DOHH2 (cell line): Measurements from ENCODE around the gene NEURL1.

Experiments used
- CTCF ChIP-seq: fragments of 200-600 bp; sonication (generic); IDR thresholded peaks from one replicate; pipeline ENCODE4 v1.5.1; 2014; ENCODE audit warnings: antibody characterized with exemption, mild to moderate bottlenecking, low read depth, low read length; ENCODE audit not compliant: poor library complexity, severe bottlenecking
- EZH2phosphoT487 ChIP-seq: fragments of 200-600 bp; sonication (generic); IDR thresholded peaks from 2 replicates; pipeline ENCODE4 v1.6.1; 2017; ENCODE audit warnings: borderline replicate concordance, mild to moderate bottlenecking, antibody characterized with exemption, low read length, moderate library complexity, mixed read lengths

GRCh38 chr10:103610921-103611511, 117.5 kb downstream of the NEURL1 start:
- no peak for TF ChIP-seq CTCF
- no peak for TF ChIP-seq EZH2phosphoT487
